HepG2 (cell line): ENCODE results near the gene PLEKHS1. TPM values are rescaled to one million over a fixed set of nuclear protein-coding genes. Genes with fewer than 3 reads are reported as not detected.

Experiments
- ATAC-seq: fragments of 200-7000 bp; cut with Tn5 transposase; 3 replicates; pipeline ENCODE4 v1.9.1; 2020; ENCODE audit warnings: mild to moderate bottlenecking, moderate library complexity
- BruUV-seq: library from RNA; stranded (reverse); fragments of 400-500 nt; replicated peaks from 2 replicates; lab custom pipeline; 2021; lab: Mats Ljungman, UMichigan
- CTCF ChIA-PET: fragments of 300-600 bp; formaldehyde crosslinking; extraction: SDS; loops from one replicate; lab custom pipeline; 2021; ENCODE audit warnings: low total read pairs, inconsistent platforms, low intra/inter-chr PET ratio; lab: Yijun Ruan, JAX
- POLR2A ChIA-PET: fragments of 350-600 bp; sonication (Branson Sonifier 250); formaldehyde crosslinking; loops from one replicate; lab custom pipeline; 2020; ENCODE audit warnings: antibody characterized with exemption, inconsistent platforms; lab: Yijun Ruan, JAX
- DNase-seq: peaks from one replicate; pipeline ENCODE4 v3.0.0-alpha.2; 2015; ENCODE audit warnings: low spot score
- FAIRE-seq: peaks from 3 replicates; lab custom pipeline; 2011; peaks lifted over from hg19 to GRCh38; lab: Jason Lieb, UNC
- H2AFZ ChIP-seq: one replicate; pipeline ENCODE4 v1.6.1; 2011; ENCODE audit warnings: low read length, inconsistent platforms
- H3K27ac ChIP-seq: fragments of 300-600 bp; 3 replicates; pipeline ENCODE4 v1.8.0; 2011; ENCODE audit warnings: mixed run types, mild to moderate bottlenecking, mixed read lengths, low read length, inconsistent platforms; ENCODE audit not compliant: insufficient read depth; ENCODE audit errors: extremely low read length
- H3K27me3 ChIP-seq, 2 experiments: fragments of 200-600 bp in 1 of 2; 2 replicates in 1 of 2; 3 replicates in 1 of 2; pipeline versions ENCODE4 v1.6.0 to v1.8.0; 2011; ENCODE audit warnings: low read length in 2 of 2, mild to moderate bottlenecking in 2 of 2, moderate library complexity in 2 of 2, inconsistent platforms in 1 of 2; ENCODE audit not compliant: insufficient read depth in 2 of 2, control insufficient read depth in 1 of 2
- H3K36me3 ChIP-seq, 2 experiments: fragments of 200-600 bp in 1 of 2; replicated peaks in 1 of 2; 2 replicates in 1 of 2; 3 replicates in 1 of 2; pipeline versions ENCODE4 v1.5.1 to v1.8.0; 2011; ENCODE audit warnings: low read length in 2 of 2, inconsistent platforms in 1 of 2; ENCODE audit not compliant: insufficient read depth in 2 of 2, control insufficient read depth in 1 of 2
- H3K4me1 ChIP-seq: 2 replicates; pipeline ENCODE4 v1.5.1; 2012; ENCODE audit warnings: low read length, inconsistent platforms; ENCODE audit not compliant: insufficient read depth
- H3K4me2 ChIP-seq: 2 replicates; pipeline ENCODE4 v1.6.0; 2011; ENCODE audit warnings: low read depth, low read length, inconsistent platforms
- H3K4me3 ChIP-seq, 3 experiments: fragments of 200-600 bp in 1 of 3; sonication (generic), shearing (Covaris generic) in 1 of 3; replicated peaks in 1 of 3; 2 replicates each; pipeline ENCODE4 v1.5.1; 2011 to 2016; ENCODE audit warnings: low read length in 3 of 3, inconsistent platforms in 2 of 3, low read depth in 2 of 3, mild to moderate bottlenecking in 2 of 3, control low read depth in 1 of 3, mixed read lengths in 1 of 3; ENCODE audit not compliant: insufficient read depth in 1 of 3
- H3K79me2 ChIP-seq: one replicate; pipeline ENCODE4 v1.6.1; 2011; ENCODE audit warnings: low read length, inconsistent platforms; ENCODE audit not compliant: insufficient read depth
- H3K9ac ChIP-seq: 2 replicates; pipeline ENCODE4 v1.6.0; 2011; ENCODE audit warnings: mild to moderate bottlenecking, low read depth, low read length, inconsistent platforms; ENCODE audit not compliant: insufficient read depth
- H3K9me3 ChIP-seq: 2 replicates; pipeline ENCODE4 v1.5.1; 2012; ENCODE audit warnings: mild to moderate bottlenecking, low read length
- H4K20me1 ChIP-seq: 2 replicates; pipeline ENCODE4 v1.6.0; 2011; ENCODE audit warnings: inconsistent platforms, mild to moderate bottlenecking, low read length, moderate library complexity; ENCODE audit not compliant: insufficient read depth
- BRD4 ChIP-seq: sonication (generic); formaldehyde crosslinking; IDR thresholded peaks from 2 replicates; pipeline ENCODE4 v1.4.0; 2020; ENCODE audit warnings: missing genetic modification reagents
- TOPORS ChIP-seq: sonication (generic); formaldehyde crosslinking; IDR thresholded peaks from 2 replicates; pipeline ENCODE4 v1.8.0; 2023; ENCODE audit warnings: mild to moderate bottlenecking, missing genetic modification reagents
- ZNF839 ChIP-seq: sonication (generic); formaldehyde crosslinking; IDR thresholded peaks from 2 replicates; pipeline ENCODE4 v1.4.0; 2020; ENCODE audit warnings: missing genetic modification reagents, mild to moderate bottlenecking, borderline replicate concordance
- WGBS: methylation state at CpG from one replicate; pipeline ENCODE4 v1.1.6; 2017; ENCODE audit warnings: low lambda C conversion rate; 5-methylcytosine and 5-hydroxymethylcytosine counted together
- in situ Hi-C: cut with HindIII; loops from 2 replicates; pipeline ENCODE4 v1.10.0; 2017; ENCODE audit warnings: low pct_unique_long_range_greater_than_20kb; ENCODE audit not compliant: extremely low pct_ligation_motif_present
- intact Hi-C: fragments of 100-400 bp; cut with micrococcal nuclease; formaldehyde crosslinking; loops from one replicate; pipeline ENCODE4 v1.10.0; 2022; ENCODE audit not compliant: unreplicated experiment
- polyA plus RNA-seq, 8 experiments: library from polyadenylated mRNA; depleted of rRNA in 3 of 8; stranded (reverse) in 7 of 8; unstranded in 1 of 8; fragments of >200 nt; fragmentation: Illumina TruSeq in 4 of 8; extraction: Trizol in 4 of 8; gene quantifications; 2 replicates each; pipeline versions ENCODE4 v1.2.1 to v1.2.3, GENCODE V29; 2011 to 2016; ENCODE audit warnings: low read depth in 4 of 8, missing spikeins in 1 of 8, mixed read lengths in 1 of 8; ENCODE audit not compliant: insufficient read depth in 1 of 8
- total RNA-seq, 5 experiments: library from RNA; depleted of rRNA; stranded (reverse); fragments of >200 nt; fragmentation: Illumina TruSeq; extraction: Trizol; gene quantifications; 2 replicates each; pipeline ENCODE4 v1.2.3, GENCODE V29; 2016; ENCODE audit warnings: low read depth in 1 of 5
- TF ChIP-seq, protein P1 (sequence below): sonication (generic); formaldehyde crosslinking; IDR thresholded peaks from 2 replicates; pipeline ENCODE4 v1.4.0; 2020; ENCODE audit warnings: missing genetic modification reagents, borderline replicate concordance
- TF ChIP-seq, protein P2 (sequence below): sonication (generic); formaldehyde crosslinking; IDR thresholded peaks from 2 replicates; pipeline ENCODE4 v1.5.1; 2020; ENCODE audit warnings: missing genetic modification reagents, mild to moderate bottlenecking, borderline replicate concordance
- TF ChIP-seq, protein P3 (sequence below): sonication (generic); formaldehyde crosslinking; IDR thresholded peaks from 2 replicates; pipeline ENCODE4 v1.4.0; 2020; ENCODE audit warnings: missing genetic modification reagents, mild to moderate bottlenecking, borderline replicate concordance

PLEKHS1 gene
- total and polyA plus RNA-seq, 2 of the 13 experiments (the other 11 are each of a cell fraction or from before 2014, with no cell fraction given), result not detected

DNA sequence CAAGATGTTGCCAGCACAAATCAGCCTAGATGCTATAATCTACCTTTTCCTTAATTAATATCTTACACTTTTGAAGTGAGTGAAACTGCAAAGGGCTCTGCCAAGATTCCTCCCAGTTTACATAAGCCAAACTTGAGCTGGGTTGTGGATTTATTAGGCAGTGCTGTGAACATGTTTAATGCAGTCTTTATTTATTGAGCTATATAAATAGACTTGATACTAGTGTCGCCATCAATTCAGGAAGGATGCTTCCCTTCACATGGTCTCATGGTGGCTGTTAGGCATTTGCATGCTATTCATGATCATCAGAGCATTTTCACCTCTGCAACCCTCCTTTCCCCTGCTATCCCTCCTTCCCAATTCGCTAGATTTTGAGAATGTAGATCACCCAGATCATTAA lies 40.2 kb downstream of the PLEKHS1 start:
- Histone ChIP-seq H3K4me2 (no peak overlapping the region), H4K20me1 (no peaks in the 10 kb centered on the region), H3K27ac (no peak overlapping the region), H3K4me3 (no peak overlapping the region), H3K36me3 (no peaks in the 10 kb centered on the region), H3K27me3 (peaks cover 2 to 5% of the 10 kb centered on the region in 2 experiments; a peak in 2 of 5 replicates), H3K4me1 (no peaks in the 10 kb centered on the region), H2AFZ (no peak overlapping the region), H3K9ac (no peak overlapping the region), H3K9me3 (no peaks in the 10 kb centered on the region), H3K79me2 (no peaks in the 10 kb centered on the region)
- intact Hi-C loops, result no loop called here
- ATAC-seq (no peak), DNase-seq (no peak), FAIRE-seq (no peak)
- TF ChIP-seq, protein P1, sequence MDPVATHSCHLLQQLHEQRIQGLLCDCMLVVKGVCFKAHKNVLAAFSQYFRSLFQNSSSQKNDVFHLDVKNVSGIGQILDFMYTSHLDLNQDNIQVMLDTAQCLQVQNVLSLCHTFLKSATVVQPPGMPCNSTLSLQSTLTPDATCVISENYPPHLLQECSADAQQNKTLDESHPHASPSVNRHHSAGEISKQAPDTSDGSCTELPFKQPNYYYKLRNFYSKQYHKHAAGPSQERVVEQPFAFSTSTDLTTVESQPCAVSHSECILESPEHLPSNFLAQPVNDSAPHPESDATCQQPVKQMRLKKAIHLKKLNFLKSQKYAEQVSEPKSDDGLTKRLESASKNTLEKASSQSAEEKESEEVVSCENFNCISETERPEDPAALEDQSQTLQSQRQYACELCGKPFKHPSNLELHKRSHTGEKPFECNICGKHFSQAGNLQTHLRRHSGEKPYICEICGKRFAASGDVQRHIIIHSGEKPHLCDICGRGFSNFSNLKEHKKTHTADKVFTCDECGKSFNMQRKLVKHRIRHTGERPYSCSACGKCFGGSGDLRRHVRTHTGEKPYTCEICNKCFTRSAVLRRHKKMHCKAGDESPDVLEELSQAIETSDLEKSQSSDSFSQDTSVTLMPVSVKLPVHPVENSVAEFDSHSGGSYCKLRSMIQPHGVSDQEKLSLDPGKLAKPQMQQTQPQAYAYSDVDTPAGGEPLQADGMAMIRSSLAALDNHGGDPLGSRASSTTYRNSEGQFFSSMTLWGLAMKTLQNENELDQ (CRISPR knock-in tag), result no peak
- no peak for TF ChIP-seq BRD4 (CRISPR knock-in tag)
- no peak for TF ChIP-seq TOPORS (CRISPR knock-in tag)
- TF ChIP-seq, protein P2, sequence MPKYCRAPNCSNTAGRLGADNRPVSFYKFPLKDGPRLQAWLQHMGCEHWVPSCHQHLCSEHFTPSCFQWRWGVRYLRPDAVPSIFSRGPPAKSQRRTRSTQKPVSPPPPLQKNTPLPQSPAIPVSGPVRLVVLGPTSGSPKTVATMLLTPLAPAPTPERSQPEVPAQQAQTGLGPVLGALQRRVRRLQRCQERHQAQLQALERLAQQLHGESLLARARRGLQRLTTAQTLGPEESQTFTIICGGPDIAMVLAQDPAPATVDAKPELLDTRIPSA (CRISPR knock-in tag), result no peak
- no peak for TF ChIP-seq ZNF839 (CRISPR knock-in tag)
- TF ChIP-seq, protein P3, sequence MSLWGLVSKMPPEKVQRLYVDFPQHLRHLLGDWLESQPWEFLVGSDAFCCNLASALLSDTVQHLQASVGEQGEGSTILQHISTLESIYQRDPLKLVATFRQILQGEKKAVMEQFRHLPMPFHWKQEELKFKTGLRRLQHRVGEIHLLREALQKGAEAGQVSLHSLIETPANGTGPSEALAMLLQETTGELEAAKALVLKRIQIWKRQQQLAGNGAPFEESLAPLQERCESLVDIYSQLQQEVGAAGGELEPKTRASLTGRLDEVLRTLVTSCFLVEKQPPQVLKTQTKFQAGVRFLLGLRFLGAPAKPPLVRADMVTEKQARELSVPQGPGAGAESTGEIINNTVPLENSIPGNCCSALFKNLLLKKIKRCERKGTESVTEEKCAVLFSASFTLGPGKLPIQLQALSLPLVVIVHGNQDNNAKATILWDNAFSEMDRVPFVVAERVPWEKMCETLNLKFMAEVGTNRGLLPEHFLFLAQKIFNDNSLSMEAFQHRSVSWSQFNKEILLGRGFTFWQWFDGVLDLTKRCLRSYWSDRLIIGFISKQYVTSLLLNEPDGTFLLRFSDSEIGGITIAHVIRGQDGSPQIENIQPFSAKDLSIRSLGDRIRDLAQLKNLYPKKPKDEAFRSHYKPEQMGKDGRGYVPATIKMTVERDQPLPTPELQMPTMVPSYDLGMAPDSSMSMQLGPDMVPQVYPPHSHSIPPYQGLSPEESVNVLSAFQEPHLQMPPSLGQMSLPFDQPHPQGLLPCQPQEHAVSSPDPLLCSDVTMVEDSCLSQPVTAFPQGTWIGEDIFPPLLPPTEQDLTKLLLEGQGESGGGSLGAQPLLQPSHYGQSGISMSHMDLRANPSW, result no peak
- in situ Hi-C loops, result no loop called here
- ChIA-PET POLR2A (no interaction called here), CTCF (no interaction called here)
- BruUV-seq, result no TSS peak
- 0% methylated on average over 2 of the region's 2 CpGs for WGBS
